Stomach (tissue), 4 donors: ENCODE results near the gene MRC1.

Source experiments
- EP300 ChIP-seq: sonication (generic); formaldehyde crosslinking; IDR thresholded peaks from one replicate; pipeline ENCODE4 v1.6.1; 2017; ENCODE audit warnings: antibody characterized with exemption
- POLR2A ChIP-seq, 4 donors: fragments of 450-650 bp; IDR thresholded peaks; one replicate each; pipeline ENCODE4 v1.6.1; 2016; ENCODE audit warnings: antibody characterized with exemption in 4 of 4, control low read depth in 2 of 4, mild to moderate bottlenecking in 1 of 4, moderate library complexity in 1 of 4
- POLR2AphosphoS5 ChIP-seq, 3 donors: sonication (generic); formaldehyde crosslinking; IDR thresholded peaks; one replicate each; pipeline ENCODE4 v1.6.1; 2016; ENCODE audit warnings: antibody characterized with exemption in 3 of 3
- TF ChIP-seq, protein P1 (sequence below), 7 experiments: fragments of 450-650 bp in 4 of 7; fragments of 200-600 bp in 3 of 7; sonication (generic) in 3 of 7; IDR thresholded peaks; one replicate each; pipeline ENCODE4 v1.5.1; 2016 to 2019; ENCODE audit warnings: antibody characterized with exemption in 7 of 7, control low read depth in 2 of 7, mild to moderate bottlenecking in 1 of 7

GRCh38 chr10:17831896-17832295, 22.7 kb downstream of the MRC1 start:
- TF ChIP-seq, protein P1, sequence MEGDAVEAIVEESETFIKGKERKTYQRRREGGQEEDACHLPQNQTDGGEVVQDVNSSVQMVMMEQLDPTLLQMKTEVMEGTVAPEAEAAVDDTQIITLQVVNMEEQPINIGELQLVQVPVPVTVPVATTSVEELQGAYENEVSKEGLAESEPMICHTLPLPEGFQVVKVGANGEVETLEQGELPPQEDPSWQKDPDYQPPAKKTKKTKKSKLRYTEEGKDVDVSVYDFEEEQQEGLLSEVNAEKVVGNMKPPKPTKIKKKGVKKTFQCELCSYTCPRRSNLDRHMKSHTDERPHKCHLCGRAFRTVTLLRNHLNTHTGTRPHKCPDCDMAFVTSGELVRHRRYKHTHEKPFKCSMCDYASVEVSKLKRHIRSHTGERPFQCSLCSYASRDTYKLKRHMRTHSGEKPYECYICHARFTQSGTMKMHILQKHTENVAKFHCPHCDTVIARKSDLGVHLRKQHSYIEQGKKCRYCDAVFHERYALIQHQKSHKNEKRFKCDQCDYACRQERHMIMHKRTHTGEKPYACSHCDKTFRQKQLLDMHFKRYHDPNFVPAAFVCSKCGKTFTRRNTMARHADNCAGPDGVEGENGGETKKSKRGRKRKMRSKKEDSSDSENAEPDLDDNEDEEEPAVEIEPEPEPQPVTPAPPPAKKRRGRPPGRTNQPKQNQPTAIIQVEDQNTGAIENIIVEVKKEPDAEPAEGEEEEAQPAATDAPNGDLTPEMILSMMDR (IDR thresholded peaks at IDR 0.05): no peak
- TF ChIP-seq POLR2A (IDR thresholded peaks at IDR 0.05) (no peak), POLR2AphosphoS5 (IDR thresholded peaks at IDR 0.05) (no peak), EP300 (no peak)
